ENCODE data around the gene NUP98.
"Not testable (repeated sequence)": the region's sequence is repeated elsewhere in the genome, so short reads cannot be mapped to it uniquely, and the experiment has no call there.

The NUP98 gene

GRCh38 chr11:3645552-3645951 lies 151.8 kb downstream of the NUP98 start:
- Histone ChIP-seq H3K9ac (ENCODE audit: insufficient read length) (no peak overlapping the region), H3K36me3 (ENCODE audit: insufficient read depth, low read length) (no peaks in the 10 kb centered on the region), H3K27ac (no peak overlapping the region), H3K9me3 (ENCODE audit: low read depth, low read length) (no peaks in the 10 kb centered on the region), H3K4me3 (no peak overlapping the region)
- no peak for DNase-seq (ENCODE audit: low read depth, low spot score)
- no peak for TF ChIP-seq POLR2AphosphoS5 (IDR thresholded peaks at IDR 0.05; ENCODE audit: borderline replicate concordance, low read depth, low read length)
- no peak for TF ChIP-seq FOXP2 (optimal IDR thresholded peaks at IDR 0.05; ENCODE audit: control extremely low read depth, extremely low read length, insufficient read depth)

- Histone ChIP-seq H3K4me3 (no peak within 1 kb of the TSS), H3K27ac (no peak within 1 kb of the TSS), H3K9ac (ENCODE audit: insufficient read length) (no peak within 1 kb of the TSS), H3K36me3 (ENCODE audit: insufficient read depth, low read length) (no peaks in the 10 kb centered on the region), H3K9me3 (ENCODE audit: low read depth, low read length) (no peaks in the 10 kb centered on the region)
- TF ChIP-seq POLR2AphosphoS5 (IDR thresholded peaks at IDR 0.05; ENCODE audit: borderline replicate concordance, low read depth, low read length) = no peak
- no peak for DNase-seq (ENCODE audit: low read depth, low spot score)
Measured at GRCh38 chr11:3644817-3645235, 152.5 kb downstream of the NUP98 start, which contains the start of gene ART1. Gene ART1, plus strand, starts transcription at chr11:3645128. Its CDS starts 14,086 bp downstream, at chr11:3659214.

- not testable (repeated sequence) for H3K27ac ChIP-seq; H3K4me3 ChIP-seq; H3K9ac ChIP-seq (ENCODE audit: insufficient read length); DNase-seq (ENCODE audit: low read depth, low spot score); H3K9me3 ChIP-seq (ENCODE audit: low read depth, low read length); H3K36me3 ChIP-seq (ENCODE audit: insufficient read depth, low read length)
Measured at GRCh38 chr11:3643102-3643546, 154.2 kb downstream of the NUP98 start.

- Histone ChIP-seq H3K9ac (ENCODE audit: insufficient read length) (peak overlapping the region; percentile 47), H3K27ac (no peak overlapping the region), H3K36me3 (ENCODE audit: insufficient read depth, low read length) (no peaks in the 10 kb centered on the region), H3K9me3 (ENCODE audit: low read depth, low read length) (no peaks in the 10 kb centered on the region), H3K4me3 (peak overlapping the region; percentile 80)
- TF ChIP-seq EZH2 (IDR thresholded peaks at IDR 0.05) = no peak
- TF ChIP-seq POLR2AphosphoS5 (IDR thresholded peaks at IDR 0.05; ENCODE audit: borderline replicate concordance, low read depth, low read length) = no peak
- TF ChIP-seq FOXP2 (optimal IDR thresholded peaks at IDR 0.05; ENCODE audit: control extremely low read depth, extremely low read length, insufficient read depth) = no peak
- DNase-seq (ENCODE audit: low read depth, low spot score) = no peak
Measured at GRCh38 chr11:3642071-3642951, 155.0 kb downstream of the NUP98 start.

GRCh38 chr11:3641701-3642070 lies 155.7 kb downstream of the NUP98 start, which contains the start of gene ART5:
Gene ART5, minus strand, starts transcription at chr11:3641992. Its CDS starts 130 bp downstream, at chr11:3641862.
- H3K4me3 ChIP-seq = peak within 1 kb of the TSS; percentile 80
- H3K9me3 ChIP-seq (ENCODE audit: low read depth, low read length) = no peaks in the 10 kb centered on the region
- no peak within 1 kb of the TSS for H3K27ac ChIP-seq
- peak within 1 kb of the TSS; percentile 47 for H3K9ac ChIP-seq (ENCODE audit: insufficient read length)
- no peak for TF ChIP-seq FOXP2 (optimal IDR thresholded peaks at IDR 0.05; ENCODE audit: control extremely low read depth, extremely low read length, insufficient read depth)
- TF ChIP-seq EZH2 (IDR thresholded peaks at IDR 0.05) = no peak
- TF ChIP-seq POLR2AphosphoS5 (IDR thresholded peaks at IDR 0.05; ENCODE audit: borderline replicate concordance, low read depth, low read length) = no peak
- no peaks in the 10 kb centered on the region for H3K36me3 ChIP-seq (ENCODE audit: insufficient read depth, low read length)
- no peak for DNase-seq (ENCODE audit: low read depth, low spot score)

- Histone ChIP-seq H3K9me3 (ENCODE audit: low read depth, low read length) (no peaks in the 10 kb centered on the region), H3K27ac (no peak overlapping the region), H3K4me3 (no peak overlapping the region), H3K36me3 (ENCODE audit: insufficient read depth, low read length) (no peaks in the 10 kb centered on the region), H3K9ac (ENCODE audit: insufficient read length) (no peak overlapping the region)
- TF ChIP-seq FOXP2 (optimal IDR thresholded peaks at IDR 0.05; ENCODE audit: control extremely low read depth, extremely low read length, insufficient read depth) = no peak
- no peak for TF ChIP-seq POLR2AphosphoS5 (IDR thresholded peaks at IDR 0.05; ENCODE audit: borderline replicate concordance, low read depth, low read length)
- no peak for TF ChIP-seq EZH2 (IDR thresholded peaks at IDR 0.05)
- DNase-seq (ENCODE audit: low read depth, low spot score) = no peak
Measured at GRCh38 chr11:3641191-3641590, 156.2 kb downstream of the NUP98 start.

GRCh38 chr11:3639841-3640240 lies 157.5 kb downstream of the NUP98 start:
- TF ChIP-seq EZH2 (IDR thresholded peaks at IDR 0.05) (no peak), FOXP2 (optimal IDR thresholded peaks at IDR 0.05; ENCODE audit: control extremely low read depth, extremely low read length, insufficient read depth) (no peak), POLR2AphosphoS5 (IDR thresholded peaks at IDR 0.05; ENCODE audit: borderline replicate concordance, low read depth, low read length) (no peak)
- no peaks in the 10 kb centered on the region for H3K9me3 ChIP-seq (ENCODE audit: low read depth, low read length)
- no peak overlapping the region for H3K4me3 ChIP-seq
- no peak for DNase-seq (ENCODE audit: low read depth, low spot score)
- no peaks in the 10 kb centered on the region for H3K36me3 ChIP-seq (ENCODE audit: insufficient read depth, low read length)
- no peak overlapping the region for H3K27ac ChIP-seq
- no peak overlapping the region for H3K9ac ChIP-seq (ENCODE audit: insufficient read length)

GRCh38 chr11:3638513-3638912 lies 158.8 kb downstream of the NUP98 start:
- Histone ChIP-seq H3K9ac (ENCODE audit: insufficient read length) (no peak overlapping the region), H3K36me3 (ENCODE audit: insufficient read depth, low read length) (no peaks in the 10 kb centered on the region), H3K27ac (no peak overlapping the region), H3K9me3 (ENCODE audit: low read depth, low read length) (no peaks in the 10 kb centered on the region), H3K4me3 (no peak overlapping the region)
- TF ChIP-seq FOXP2 (optimal IDR thresholded peaks at IDR 0.05; ENCODE audit: control extremely low read depth, extremely low read length, insufficient read depth) = no peak
- no peak for TF ChIP-seq EZH2 (IDR thresholded peaks at IDR 0.05)
- TF ChIP-seq POLR2AphosphoS5 (IDR thresholded peaks at IDR 0.05; ENCODE audit: borderline replicate concordance, low read depth, low read length) = no peak
- DNase-seq (ENCODE audit: low read depth, low spot score) = no peak

- no peak for TF ChIP-seq POLR2AphosphoS5 (IDR thresholded peaks at IDR 0.05; ENCODE audit: borderline replicate concordance, low read depth, low read length)
- no peak for TF ChIP-seq FOXP2 (optimal IDR thresholded peaks at IDR 0.05; ENCODE audit: control extremely low read depth, extremely low read length, insufficient read depth)
- TF ChIP-seq EZH2 (IDR thresholded peaks at IDR 0.05) = no peak
- Histone ChIP-seq H3K36me3 (ENCODE audit: insufficient read depth, low read length) (no peaks in the 10 kb centered on the region), H3K9me3 (ENCODE audit: low read depth, low read length) (no peaks in the 10 kb centered on the region), H3K9ac (ENCODE audit: insufficient read length) (no peak overlapping the region), H3K4me3 (no peak overlapping the region), H3K27ac (no peak overlapping the region)
- DNase-seq (ENCODE audit: low read depth, low spot score) = no peak
Measured at GRCh38 chr11:3637201-3637600, 160.2 kb downstream of the NUP98 start.

All from SK-N-MC (cell line).